ENCODE data around the gene NACAD. TPM values are rescaled to one million over a fixed set of nuclear protein-coding genes. Genes with fewer than 3 reads are reported as not detected.
"Not testable (repeated sequence)": the region's sequence is repeated elsewhere in the genome, so short reads cannot be mapped to it uniquely, and the experiment has no call there.

NACAD gene
- total RNA-seq, 1 donor from 2014 or later = 21.6 TPM

- no peak overlapping the region for H3K27ac Mint-ChIP-seq (ENCODE audit: unreplicated experiment)
- Histone ChIP-seq H3K27ac (ENCODE audit: low read depth, low read length) (no peak overlapping the region), H3K36me3 (ENCODE audit: insufficient read depth, low read length) (peaks cover 6% of the 10 kb centered on the region), H2AFZ (ENCODE audit: low read depth, low read length) (no peak overlapping the region), H3K27me3 (ENCODE audit: insufficient read depth, low read length) (no peaks in the 10 kb centered on the region), H3K9ac (ENCODE audit: low read length) (no peak overlapping the region), H4K20me1 (ENCODE audit: insufficient read depth, low read length) (peaks cover 73% of the 10 kb centered on the region), H3K4me1 (ENCODE audit: insufficient read depth, low read length) (peaks cover 8% of the 10 kb centered on the region), H3K4me2 (ENCODE audit: low read length) (no peak overlapping the region), H3K79me2 (ENCODE audit: insufficient read depth, low read length) (peaks cover 67% of the 10 kb centered on the region), H3K9me3 (ENCODE audit: insufficient read depth, low read depth, low read length) (no peaks in the 10 kb centered on the region), H3K4me3 (ENCODE audit: insufficient read depth, low read depth, low read length) (no peak overlapping the region)
- DNase-seq (ENCODE audit: low read depth) (no peak), FAIRE-seq (no peak)
- no peak overlapping the region for H3K4me3 Mint-ChIP-seq (ENCODE audit: unreplicated experiment)
- no peaks in the 10 kb centered on the region for H3K9me3 Mint-ChIP-seq (ENCODE audit: unreplicated experiment)
- H3K27me3 Mint-ChIP-seq (ENCODE audit: low read depth, unreplicated experiment) = no peaks in the 10 kb centered on the region
- no peak for TF ChIP-seq EZH2 (IDR thresholded peaks at IDR 0.05; ENCODE audit: insufficient read depth, low read length)
- TF ChIP-seq, protein P1, sequence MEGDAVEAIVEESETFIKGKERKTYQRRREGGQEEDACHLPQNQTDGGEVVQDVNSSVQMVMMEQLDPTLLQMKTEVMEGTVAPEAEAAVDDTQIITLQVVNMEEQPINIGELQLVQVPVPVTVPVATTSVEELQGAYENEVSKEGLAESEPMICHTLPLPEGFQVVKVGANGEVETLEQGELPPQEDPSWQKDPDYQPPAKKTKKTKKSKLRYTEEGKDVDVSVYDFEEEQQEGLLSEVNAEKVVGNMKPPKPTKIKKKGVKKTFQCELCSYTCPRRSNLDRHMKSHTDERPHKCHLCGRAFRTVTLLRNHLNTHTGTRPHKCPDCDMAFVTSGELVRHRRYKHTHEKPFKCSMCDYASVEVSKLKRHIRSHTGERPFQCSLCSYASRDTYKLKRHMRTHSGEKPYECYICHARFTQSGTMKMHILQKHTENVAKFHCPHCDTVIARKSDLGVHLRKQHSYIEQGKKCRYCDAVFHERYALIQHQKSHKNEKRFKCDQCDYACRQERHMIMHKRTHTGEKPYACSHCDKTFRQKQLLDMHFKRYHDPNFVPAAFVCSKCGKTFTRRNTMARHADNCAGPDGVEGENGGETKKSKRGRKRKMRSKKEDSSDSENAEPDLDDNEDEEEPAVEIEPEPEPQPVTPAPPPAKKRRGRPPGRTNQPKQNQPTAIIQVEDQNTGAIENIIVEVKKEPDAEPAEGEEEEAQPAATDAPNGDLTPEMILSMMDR (IDR thresholded peaks at IDR 0.05; ENCODE audit: insufficient read depth, low read depth, low read length) = no peak
- peaks cover 19% of the 10 kb centered on the region for H3K4me1 Mint-ChIP-seq (ENCODE audit: low read depth, unreplicated experiment)
- H3K36me3 Mint-ChIP-seq (ENCODE audit: low read depth, unreplicated experiment) = peaks cover 11% of the 10 kb centered on the region
These were observed 52.9 kb downstream of the NACAD start for GRCh38 chr7:45035893-45036292.

DNA sequence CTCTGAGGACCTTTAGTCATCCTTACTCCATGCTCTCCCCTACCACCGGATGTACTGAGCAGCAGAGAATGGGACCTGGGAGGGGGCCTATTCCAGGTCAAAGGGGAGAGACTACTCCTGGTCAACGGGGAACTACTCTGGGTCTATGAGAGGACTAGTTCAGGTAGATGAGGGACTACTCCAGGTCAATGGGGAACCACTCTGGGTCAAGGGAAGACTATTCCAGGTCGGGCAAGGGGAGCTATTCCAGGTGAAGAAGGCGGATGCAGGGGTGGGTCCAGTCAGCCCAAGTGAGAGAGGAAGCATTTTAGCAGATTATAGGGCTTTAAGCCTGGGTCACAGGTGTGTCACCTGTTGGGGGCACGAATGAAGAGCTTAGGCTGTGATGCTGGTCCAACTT is 53.4 kb downstream of the NACAD start:
- no peak overlapping the region for H3K4me3 Mint-ChIP-seq (ENCODE audit: unreplicated experiment)
- no peak for FAIRE-seq
- Histone ChIP-seq H3K4me1 (ENCODE audit: insufficient read depth, low read length) (peaks cover 8% of the 10 kb centered on the region), H2AFZ (ENCODE audit: low read depth, low read length) (no peak overlapping the region), H3K9me3 (ENCODE audit: insufficient read depth, low read depth, low read length) (no peaks in the 10 kb centered on the region), H3K27ac (ENCODE audit: low read depth, low read length) (no peak overlapping the region), H3K79me2 (ENCODE audit: insufficient read depth, low read length) (peaks cover 69% of the 10 kb centered on the region), H4K20me1 (ENCODE audit: insufficient read depth, low read length) (peaks cover 71% of the 10 kb centered on the region), H3K36me3 (ENCODE audit: insufficient read depth, low read length) (peaks cover 6% of the 10 kb centered on the region), H3K27me3 (ENCODE audit: insufficient read depth, low read length) (no peaks in the 10 kb centered on the region), H3K9ac (ENCODE audit: low read length) (no peak overlapping the region), H3K4me3 (ENCODE audit: insufficient read depth, low read depth, low read length) (no peak overlapping the region), H3K4me2 (ENCODE audit: low read length) (no peak overlapping the region)
- H3K4me1 Mint-ChIP-seq (ENCODE audit: low read depth, unreplicated experiment) = peaks cover 19% of the 10 kb centered on the region
- TF ChIP-seq, protein P1 (IDR thresholded peaks at IDR 0.05; ENCODE audit: insufficient read depth, low read depth, low read length) = no peak
- TF ChIP-seq EZH2 (IDR thresholded peaks at IDR 0.05; ENCODE audit: insufficient read depth, low read length) = no peak
- no peak overlapping the region for H3K27ac Mint-ChIP-seq (ENCODE audit: unreplicated experiment)
- no peaks in the 10 kb centered on the region for H3K9me3 Mint-ChIP-seq (ENCODE audit: unreplicated experiment)
- DNase-seq (ENCODE audit: low read depth) = no peak
- H3K27me3 Mint-ChIP-seq (ENCODE audit: low read depth, unreplicated experiment) = no peaks in the 10 kb centered on the region
- peaks cover 11% of the 10 kb centered on the region for H3K36me3 Mint-ChIP-seq (ENCODE audit: low read depth, unreplicated experiment)

DNA sequence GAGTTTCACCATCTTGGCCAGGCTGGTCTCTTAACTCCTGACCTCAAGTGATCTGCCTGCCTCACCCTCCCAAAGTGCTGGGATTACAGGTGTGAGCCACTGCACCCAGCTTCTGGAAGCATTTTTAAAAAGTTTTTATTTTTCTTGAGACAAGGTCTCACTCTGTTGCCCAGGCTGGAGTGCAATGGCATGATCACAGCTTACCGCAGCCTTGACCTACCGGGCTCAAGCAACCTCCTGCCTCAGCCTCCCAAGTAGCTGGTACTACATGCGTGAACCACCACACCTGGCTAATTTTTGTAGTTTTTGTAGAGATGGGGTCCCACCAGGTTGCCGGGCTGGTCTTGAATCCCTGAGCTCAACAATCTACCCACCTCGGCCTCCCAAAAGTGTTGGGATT is 54.1 kb downstream of the NACAD start:
- not testable (repeated sequence) for H3K9ac ChIP-seq (ENCODE audit: low read length); H3K27me3 ChIP-seq (ENCODE audit: insufficient read depth, low read length); H3K27me3 Mint-ChIP-seq (ENCODE audit: low read depth, unreplicated experiment); H3K4me2 ChIP-seq (ENCODE audit: low read length); H3K9me3 Mint-ChIP-seq (ENCODE audit: unreplicated experiment); H3K27ac ChIP-seq (ENCODE audit: low read depth, low read length); H3K27ac Mint-ChIP-seq (ENCODE audit: unreplicated experiment); H3K4me1 ChIP-seq (ENCODE audit: insufficient read depth, low read length); H3K36me3 ChIP-seq (ENCODE audit: insufficient read depth, low read length); H3K4me3 Mint-ChIP-seq (ENCODE audit: unreplicated experiment); H3K4me3 ChIP-seq (ENCODE audit: insufficient read depth, low read depth, low read length); H2AFZ ChIP-seq (ENCODE audit: low read depth, low read length); H3K9me3 ChIP-seq (ENCODE audit: insufficient read depth, low read depth, low read length); FAIRE-seq; DNase-seq (ENCODE audit: low read depth)
- H3K36me3 Mint-ChIP-seq (ENCODE audit: low read depth, unreplicated experiment) = peaks cover 11% of the 10 kb centered on the region
- Histone ChIP-seq H4K20me1 (ENCODE audit: insufficient read depth, low read length) (peaks cover 77% of the 10 kb centered on the region), H3K79me2 (ENCODE audit: insufficient read depth, low read length) (peaks cover 76% of the 10 kb centered on the region)
- H3K4me1 Mint-ChIP-seq (ENCODE audit: low read depth, unreplicated experiment) = peaks cover 19% of the 10 kb centered on the region

Measured in astrocyte (in vitro differentiated cells and primary cell).